ENCODE results near the gene SBNO2.

SBNO2 gene

GRCh38 chr19:1087813-1088415, 86.2 kb downstream of the SBNO2 start:
- no peak for DNase-seq (ENCODE audit: low spot score)

GRCh38 chr19:1086613-1087012, 87.5 kb downstream of the SBNO2 start:
- no peak for DNase-seq (ENCODE audit: low spot score)

DNA sequence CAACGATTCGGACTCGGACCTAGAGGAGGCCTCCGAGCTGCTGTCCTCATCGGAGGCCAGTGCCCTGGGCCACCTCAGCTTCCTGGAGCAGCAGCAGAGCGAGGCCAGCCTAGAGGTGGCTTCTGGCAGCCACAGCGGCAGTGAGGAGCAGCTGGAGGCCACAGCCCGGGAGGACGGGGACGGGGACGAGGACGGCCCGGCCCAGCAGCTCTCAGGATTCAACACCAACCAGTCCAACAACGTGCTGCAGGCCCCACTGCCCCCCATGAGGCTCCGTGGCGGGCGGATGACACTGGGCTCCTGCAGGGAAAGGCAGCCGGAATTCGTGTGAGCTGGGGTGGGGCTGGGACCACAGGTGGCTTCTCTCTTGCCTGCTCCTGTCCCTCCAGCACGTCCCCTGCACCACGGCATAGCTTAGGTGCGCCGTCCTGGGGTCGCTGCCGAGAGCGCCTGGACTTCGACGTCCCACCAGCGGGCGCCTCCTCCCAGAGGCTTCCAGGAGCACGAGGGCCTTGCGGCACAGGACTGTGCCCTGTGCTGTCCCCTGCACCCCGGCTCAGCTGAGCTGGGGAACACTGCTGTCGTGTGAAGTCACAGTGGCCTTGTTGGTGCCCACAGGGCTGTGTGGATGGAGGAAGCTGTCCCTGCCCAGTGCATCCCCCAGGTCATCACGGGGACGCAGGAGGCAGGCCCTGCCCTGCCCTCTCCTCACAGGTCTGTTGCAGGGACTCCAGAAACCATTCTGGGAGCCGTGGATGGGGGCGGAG, 88.2 kb downstream of the SBNO2 start:
- DNase-seq (ENCODE audit: low spot score) = no peak

- no peak for DNase-seq (ENCODE audit: low spot score)
Measured at GRCh38 chr19:1085053-1085658, 88.9 kb downstream of the SBNO2 start.

GRCh38 chr19:1084024-1084868, 89.8 kb downstream of the SBNO2 start:
- DNase-seq (ENCODE audit: low spot score) = no peak

DNA sequence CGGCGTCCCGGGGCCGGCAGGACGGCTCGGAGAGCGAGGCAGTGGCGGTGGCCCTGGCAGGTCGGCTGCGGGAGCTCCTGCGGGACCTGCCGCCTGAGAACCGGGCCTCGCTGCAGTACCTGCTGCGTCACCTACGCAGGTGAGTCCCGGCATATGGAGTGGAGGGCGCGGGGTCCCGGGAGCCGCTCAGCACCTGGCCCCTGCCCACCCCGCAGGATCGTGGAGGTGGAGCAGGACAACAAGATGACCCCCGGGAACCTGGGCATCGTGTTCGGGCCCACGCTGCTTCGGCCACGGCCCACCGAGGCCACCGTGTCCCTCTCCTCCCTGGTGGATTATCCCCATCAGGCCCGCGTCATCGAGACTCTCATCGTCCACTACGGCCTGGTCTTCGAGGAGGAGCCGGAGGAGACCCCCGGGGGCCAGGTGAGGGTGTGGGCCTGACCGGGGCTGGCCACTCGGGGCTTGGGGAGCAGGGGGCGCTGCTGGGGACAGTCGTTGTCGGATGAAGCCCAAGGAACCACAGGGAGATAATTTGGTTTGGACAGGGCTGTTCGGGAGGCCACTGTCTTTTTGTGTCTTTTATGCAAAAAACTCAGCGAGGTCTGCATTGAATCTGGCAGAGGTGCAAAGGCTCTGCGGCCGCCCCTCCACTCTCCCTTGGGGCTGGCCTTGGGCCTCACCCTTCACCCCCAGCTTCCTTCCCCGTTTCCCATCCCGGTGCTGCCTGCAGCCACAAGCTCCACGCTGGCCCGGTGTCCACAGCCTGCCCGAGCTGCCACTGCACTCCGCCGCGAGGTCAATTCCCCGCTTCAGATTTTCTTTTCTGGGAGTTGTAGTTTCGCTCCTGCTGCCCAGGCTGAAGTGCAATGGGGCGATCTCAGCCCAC, 90.9 kb downstream of the SBNO2 start:
- no peak for DNase-seq (ENCODE audit: low spot score)

DNA sequence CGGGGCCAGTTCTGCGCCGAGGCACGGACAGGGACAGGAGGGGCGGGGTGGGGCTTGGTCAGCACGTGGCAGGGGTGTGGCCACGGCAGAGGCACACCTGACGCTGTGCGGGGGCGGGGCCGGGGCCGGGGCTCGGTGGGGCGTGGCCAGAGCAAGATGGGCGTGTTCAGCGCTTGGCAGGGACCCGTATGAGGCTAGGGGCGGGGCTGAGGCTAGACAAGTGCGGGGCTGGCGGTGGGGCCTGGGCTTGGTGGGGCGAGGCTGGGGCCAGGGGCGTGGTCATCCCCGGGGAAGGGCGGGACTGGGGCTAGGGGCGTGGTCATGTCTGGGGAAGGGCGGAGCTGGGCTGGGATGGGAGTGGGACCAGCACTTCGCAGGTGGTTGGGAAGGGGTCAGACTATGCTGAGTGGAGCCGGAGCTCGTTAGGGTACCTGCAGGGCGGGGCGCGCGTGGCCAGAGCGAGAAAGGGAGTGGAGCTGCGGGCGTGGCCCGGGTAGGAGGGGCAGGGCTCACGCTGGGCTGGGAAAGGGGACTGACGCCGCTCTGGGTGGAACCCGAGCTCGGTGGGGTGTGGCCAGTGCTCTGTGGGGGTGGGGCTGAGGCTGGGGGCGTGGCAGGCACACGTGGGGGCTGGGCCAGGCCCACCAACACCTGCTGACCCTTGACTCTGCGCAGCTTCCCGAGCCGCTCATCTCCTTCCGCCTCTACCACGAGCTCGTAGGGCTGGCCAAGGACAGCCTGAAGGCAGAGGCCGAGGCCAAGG, 91.7 kb downstream of the SBNO2 start:
- DNase-seq (ENCODE audit: low spot score) = peak; percentile 28

- no peak for DNase-seq (ENCODE audit: low spot score)
Measured at GRCh38 chr19:1081301-1082164, 92.5 kb downstream of the SBNO2 start.

DNA sequence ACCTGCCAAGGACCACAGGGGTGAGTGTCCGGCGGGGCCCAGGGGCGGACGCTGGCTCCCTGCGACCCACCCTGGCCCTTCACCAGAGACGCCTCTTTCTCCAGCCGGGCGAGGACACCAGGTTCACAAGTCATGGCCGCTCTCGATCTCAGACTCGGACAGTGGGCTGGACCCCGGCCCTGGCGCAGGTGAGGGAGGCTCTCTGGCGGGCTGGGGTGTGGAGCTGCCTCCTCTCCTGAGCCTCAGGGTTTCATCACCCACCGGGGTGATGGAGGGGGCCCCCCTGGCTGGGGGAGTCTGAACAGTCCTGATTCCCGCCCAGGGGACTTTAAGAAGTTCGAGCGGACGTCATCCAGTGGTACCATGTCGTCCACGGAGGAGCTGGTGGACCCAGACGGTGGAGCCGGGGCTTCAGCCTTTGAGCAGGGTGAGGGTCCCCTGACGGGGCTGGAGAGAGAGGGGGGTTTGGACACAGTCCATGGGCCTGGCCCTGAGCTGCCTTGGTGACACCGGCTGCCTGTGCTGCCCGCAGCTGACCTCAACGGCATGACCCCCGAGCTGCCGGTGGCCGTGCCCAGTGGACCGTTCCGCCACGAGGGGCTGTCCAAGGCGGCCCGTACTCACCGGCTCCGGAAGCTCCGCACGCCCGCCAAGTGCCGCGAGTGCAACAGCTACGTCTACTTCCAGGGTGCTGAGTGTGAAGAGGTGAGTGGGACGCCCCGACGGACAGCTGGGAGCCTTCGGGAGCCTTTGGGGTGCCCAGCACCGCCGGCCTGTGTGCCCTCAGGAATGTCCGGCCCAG, 93.5 kb downstream of the SBNO2 start:
- no peak for DNase-seq (ENCODE audit: low spot score)

DNA sequence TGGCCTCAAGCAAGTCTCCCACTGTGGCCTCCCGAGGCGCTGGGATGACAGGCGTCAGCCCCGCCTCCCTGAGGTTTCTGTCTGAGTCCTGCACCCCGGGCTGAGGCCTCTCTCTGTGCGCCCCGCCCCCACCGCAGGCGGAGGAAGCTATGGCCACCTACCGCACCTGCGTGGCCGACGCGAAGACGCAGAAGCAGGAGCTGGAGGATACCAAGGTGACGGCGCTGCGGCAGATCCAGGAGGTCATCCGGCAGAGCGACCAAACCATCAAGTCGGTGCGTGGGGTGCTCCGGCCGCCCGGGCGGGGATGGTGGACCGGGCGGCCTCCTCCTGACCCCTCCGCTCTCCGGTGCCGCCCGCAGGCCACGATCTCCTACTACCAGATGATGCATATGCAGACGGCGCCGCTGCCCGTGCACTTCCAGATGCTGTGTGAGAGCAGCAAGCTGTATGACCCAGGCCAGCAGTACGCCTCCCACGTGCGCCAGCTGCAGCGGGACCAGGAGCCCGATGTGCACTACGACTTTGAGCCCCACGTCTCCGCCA, 94.4 kb downstream of the SBNO2 start:
- no peak for DNase-seq (ENCODE audit: low spot score)

DNA sequence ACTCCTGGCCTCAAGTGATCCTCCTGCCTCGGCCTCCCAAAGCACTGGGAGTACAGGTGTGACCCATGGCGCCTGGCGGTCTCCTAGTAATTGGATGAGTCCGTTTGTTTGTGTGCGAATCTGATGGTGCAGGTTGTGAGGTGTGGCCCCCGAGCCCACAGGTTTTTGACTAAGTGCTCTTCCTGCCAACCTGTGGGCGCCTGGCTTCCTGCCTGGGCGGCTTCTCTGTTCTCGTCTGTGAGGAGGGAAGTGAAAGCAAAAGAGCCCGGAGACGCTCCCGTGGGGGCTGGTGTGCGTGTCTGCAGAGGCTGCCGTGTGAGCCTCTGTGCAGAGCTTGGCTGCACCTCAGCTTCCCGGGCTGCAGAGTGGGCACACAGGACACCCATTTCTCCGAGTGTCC, 97.1 kb downstream of the SBNO2 start:
- peak; percentile 26 for DNase-seq (ENCODE audit: low spot score)

DNA sequence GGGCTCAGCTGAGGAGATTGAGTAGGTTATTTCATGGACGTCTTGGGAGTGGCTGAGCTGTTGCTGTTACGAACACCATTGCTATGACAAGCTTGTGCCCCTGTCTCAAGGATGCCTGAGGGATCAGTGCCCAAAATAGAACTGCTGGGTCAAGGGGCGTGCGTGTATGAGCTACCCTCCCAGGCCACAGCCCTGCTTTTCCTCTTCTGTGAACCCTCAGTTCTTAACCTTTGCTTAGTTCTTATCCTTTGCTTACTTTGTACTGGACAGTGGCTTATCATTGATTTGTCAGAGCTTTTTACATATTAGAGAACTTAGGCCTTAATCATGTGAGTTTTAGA, 98.1 kb downstream of the SBNO2 start:
- no peak for DNase-seq (ENCODE audit: low spot score)

GRCh38 chr19:1074544-1075283, 99.4 kb downstream of the SBNO2 start:
- DNase-seq (ENCODE audit: low spot score) = peak; percentile 26

DNA sequence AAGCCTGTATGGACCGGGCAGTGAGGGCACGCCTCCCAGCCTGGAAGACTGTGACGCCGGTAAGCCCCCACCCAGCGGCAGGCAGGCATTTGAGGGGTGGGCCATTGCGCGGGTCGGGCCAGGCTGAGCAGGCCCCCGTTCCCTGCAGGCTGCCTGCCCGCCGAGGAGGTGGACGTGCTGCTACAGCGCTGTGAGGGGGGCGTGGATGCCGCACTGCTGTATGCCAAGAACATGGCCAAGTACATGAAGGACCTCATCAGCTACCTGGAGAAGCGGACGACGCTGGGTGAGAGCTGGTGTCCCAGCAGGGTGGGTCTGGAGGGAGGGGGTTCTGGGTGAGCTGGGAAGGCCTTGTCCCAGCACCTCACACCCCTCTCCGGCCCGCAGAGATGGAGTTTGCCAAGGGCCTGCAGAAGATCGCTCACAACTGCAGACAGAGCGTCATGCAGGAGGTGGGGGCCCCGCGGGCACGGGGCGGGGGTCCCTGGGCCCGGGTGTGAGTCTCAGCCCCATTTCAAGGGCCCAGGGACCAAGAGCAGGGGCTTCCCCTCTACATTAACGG, 100.0 kb downstream of the SBNO2 start:
- no peak for DNase-seq (ENCODE audit: low spot score)

DNA sequence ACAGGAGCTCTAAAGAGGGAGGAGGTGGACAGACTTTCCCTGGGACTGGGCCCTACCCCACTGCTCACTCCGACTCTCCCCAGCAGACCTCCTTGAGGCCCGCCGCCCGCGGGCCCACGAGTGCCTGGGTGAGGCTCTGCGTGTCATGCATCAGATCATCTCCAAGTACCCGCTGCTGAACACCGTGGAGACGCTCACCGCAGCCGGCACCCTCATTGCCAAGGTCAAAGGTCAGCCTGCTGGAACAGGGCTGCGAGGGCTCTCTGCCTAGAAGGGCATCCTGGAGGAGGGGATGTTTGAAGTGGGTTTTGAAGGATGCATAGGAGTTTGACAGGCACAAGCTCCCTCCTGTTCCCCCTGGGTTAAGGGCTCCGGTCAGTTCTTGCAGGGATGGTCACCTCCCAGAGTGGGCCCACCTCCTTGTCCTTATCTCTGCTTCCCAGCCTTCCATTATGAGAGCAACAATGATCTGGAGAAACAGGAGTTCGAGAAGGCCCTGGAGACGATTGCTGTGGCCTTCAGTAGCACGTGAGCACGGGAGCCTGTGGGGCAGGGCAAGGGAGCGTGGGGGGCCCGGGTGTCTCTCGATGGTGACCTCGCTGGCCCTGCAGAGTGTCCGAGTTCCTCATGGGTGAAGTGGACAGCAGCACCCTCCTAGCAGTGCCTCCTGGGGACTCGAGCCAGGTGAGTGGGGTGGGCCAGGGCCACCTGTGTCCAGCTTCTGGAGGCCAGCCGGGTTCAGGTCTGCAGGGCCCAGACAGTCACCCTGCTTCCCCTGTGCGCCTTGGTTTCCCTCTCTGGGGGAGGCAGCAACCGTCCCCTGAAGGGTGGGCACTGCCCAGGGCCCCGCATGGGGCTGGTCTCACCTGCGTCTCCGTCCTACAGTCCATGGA, 100.8 kb downstream of the SBNO2 start:
- DNase-seq (ENCODE audit: low spot score) = no peak

DNA sequence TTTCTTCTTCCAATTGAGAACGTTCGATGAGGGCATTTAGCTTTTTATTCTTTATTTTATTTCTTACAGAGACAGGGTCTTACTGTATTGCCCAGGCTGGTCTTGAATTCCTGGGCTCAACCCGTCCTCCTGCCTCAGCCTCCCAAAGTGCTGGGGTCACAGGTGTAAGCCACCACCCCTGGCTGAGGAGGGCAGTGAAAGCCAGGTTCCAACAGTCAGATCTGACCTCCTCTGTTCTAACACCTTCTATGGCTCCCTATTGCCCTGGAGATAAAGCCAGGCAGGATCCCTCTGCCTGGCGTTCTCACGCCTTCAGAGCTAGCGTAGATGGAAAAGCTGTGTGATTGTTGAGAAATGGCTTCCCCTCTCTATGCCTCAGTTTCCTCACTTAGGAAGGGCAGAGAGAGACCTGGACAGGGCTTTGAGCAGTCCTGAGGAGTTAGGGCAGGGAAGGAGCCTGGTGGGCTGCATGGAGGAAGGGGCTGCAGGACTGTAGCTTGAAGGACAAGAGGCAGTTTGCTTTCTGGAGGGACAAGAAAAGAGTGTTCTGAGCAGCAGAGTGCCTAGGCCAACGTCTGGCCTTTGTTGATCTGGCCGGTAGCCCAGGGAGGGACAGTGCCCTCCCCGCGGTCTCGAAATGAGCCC, 101.6 kb downstream of the SBNO2 start:
- DNase-seq (ENCODE audit: low spot score) = no peak
